ENCODE results near the gene RASA1. TPM values are rescaled to one million over a fixed set of nuclear protein-coding genes. Genes with fewer than 3 reads are reported as not detected.

RASA1 gene
- total RNA-seq, 4 donors from 2014 or later, result 22.8 to 37.7 (median 30.3) TPM

DNA sequence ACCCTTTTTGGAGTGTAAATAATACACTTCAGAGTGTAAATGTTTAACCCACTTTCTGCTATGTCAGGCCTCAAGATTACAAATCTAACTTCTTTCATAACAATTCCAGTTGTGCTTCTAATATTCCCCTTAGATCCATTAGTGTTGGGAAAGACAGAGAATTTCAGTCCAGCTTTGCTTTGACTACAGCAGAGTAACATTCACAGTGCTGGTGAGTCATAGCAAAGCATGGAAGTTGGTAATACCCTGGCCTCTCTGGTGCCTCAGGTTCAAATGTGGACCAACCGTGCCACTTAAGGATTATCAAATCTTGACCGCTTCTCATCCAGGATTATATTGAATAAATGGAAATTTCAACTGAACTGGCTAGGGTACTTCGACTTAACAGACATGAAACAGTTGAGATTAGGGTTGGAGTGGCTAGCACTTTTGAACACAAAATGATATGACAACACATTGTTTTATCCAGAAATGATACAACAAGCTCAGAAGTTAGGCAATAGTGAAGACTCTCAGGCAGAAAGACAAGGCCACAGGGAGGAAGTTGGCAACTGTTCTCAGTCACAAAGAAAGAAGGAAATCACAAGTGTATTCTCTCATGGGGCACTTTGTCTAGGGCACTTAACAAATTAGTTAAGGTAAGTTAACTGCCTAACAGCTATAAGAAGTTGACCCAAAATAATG is 24.4 kb upstream of the RASA1 start:
- ATAC-seq (ENCODE audit: low FRiP score) (peak; percentile 61), DNase-seq (ENCODE audit: low spot score) (no peak)
- TF ChIP-seq, protein P1, sequence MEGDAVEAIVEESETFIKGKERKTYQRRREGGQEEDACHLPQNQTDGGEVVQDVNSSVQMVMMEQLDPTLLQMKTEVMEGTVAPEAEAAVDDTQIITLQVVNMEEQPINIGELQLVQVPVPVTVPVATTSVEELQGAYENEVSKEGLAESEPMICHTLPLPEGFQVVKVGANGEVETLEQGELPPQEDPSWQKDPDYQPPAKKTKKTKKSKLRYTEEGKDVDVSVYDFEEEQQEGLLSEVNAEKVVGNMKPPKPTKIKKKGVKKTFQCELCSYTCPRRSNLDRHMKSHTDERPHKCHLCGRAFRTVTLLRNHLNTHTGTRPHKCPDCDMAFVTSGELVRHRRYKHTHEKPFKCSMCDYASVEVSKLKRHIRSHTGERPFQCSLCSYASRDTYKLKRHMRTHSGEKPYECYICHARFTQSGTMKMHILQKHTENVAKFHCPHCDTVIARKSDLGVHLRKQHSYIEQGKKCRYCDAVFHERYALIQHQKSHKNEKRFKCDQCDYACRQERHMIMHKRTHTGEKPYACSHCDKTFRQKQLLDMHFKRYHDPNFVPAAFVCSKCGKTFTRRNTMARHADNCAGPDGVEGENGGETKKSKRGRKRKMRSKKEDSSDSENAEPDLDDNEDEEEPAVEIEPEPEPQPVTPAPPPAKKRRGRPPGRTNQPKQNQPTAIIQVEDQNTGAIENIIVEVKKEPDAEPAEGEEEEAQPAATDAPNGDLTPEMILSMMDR (IDR thresholded peaks at IDR 0.05), result no peak

DNA sequence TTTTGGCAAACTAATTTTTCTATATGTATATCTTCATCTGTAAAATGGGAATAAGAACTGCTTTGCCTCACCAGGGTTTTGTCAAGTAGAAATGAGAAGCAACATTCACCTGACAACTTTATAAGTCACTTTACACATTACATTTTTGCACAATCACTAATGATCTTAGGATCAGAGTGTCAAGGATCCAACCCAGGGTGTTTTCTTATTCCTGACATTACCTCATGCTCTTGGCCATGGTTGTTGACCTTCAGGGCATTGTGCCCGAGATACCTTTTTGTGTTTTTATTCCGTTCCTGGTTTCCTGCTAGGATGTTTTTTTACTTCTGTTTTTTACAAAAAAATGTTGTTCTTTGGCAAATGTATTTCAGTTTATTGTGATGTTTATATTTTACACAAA is 22.2 kb upstream of the RASA1 start:
- DNase-seq (ENCODE audit: low spot score) (no peak), ATAC-seq (ENCODE audit: low FRiP score) (no peak)
- TF ChIP-seq, protein P1 (IDR thresholded peaks at IDR 0.05), result no peak

DNA sequence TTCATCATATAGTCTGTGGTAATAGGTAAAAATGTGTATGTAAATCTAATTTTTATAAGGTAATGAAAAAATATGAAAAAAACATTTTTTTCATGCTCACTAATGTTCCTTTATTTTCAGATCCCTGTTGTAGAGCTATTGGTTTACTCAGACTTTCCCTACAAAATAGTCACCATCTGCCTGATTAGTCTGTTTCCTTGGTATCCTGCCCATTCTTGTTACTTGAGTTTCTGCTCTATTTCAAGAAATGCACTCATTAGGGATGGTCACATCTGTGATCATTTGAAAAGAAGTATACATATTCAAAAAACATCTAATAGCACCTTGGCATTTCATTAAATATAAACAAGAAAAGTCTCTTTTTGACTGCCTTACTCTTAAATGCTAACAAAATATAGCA is 21.6 kb upstream of the RASA1 start:
- DNase-seq (ENCODE audit: low spot score) (no peak), ATAC-seq (ENCODE audit: low FRiP score) (no peak)
- TF ChIP-seq, protein P1 (IDR thresholded peaks at IDR 0.05), result no peak

DNA sequence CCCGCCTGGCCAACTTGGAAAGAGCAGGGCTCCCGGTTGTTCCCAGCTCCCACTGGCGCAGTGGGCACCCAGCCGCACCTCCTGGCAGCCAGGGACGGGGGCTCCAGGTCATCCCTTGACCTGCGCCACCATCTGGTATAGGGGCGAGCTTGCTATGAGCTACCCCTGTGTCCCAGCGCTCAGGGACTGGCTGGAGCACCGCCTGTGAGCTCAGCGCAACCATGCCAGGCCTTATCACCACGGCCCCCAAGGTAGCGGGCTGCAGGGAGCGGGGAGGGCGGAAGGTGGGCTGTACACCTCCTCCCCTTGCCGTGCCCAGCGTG is 15.4 kb upstream of the RASA1 start:
- TF ChIP-seq, protein P1 (IDR thresholded peaks at IDR 0.05), result no peak
- ATAC-seq (ENCODE audit: low FRiP score), result no peak
- DNase-seq (ENCODE audit: low spot score), result no peak

DNA sequence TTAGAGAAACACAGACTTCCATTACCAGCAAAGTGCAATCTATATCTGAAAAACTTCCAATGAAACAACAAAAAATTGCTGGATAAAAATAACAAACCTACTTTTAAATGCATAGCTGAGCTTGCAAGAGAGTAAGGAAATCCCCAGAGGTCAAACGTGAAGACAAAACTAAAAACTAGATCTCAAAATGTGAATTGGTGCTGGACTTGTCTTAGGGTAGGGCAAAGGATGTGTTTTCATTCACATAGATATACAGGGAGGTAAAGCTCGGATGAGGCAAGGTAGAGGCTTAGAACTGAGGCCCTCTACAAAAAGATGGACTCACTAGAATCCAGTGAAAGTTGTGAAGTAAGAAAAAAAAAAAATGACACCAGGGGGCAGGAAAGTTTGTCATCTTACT is 13.6 kb upstream of the RASA1 start:
- ATAC-seq (ENCODE audit: low FRiP score) (no peak), DNase-seq (ENCODE audit: low spot score) (no peak)
- TF ChIP-seq, protein P1 (IDR thresholded peaks at IDR 0.05), result no peak

DNA sequence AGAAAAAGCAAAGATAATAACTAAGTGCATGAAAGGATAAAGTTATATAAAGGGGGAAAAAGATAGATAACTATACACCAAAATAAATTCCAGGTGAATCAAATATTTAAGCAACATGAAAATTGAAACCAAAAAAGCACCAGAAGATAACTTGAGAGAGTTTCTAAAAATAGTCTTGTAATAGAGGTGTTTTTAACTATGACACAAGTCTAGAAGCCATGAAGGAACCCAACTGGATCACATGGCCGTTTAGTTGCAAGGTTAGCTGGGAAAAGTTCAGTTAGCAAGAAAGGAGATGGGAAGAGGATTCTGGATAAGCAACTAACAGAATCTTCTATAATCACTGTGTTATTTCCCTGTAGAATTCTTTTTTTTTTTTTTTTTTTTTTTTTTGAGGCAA is 9.2 kb upstream of the RASA1 start:
- no peak for DNase-seq (ENCODE audit: low spot score)
- TF ChIP-seq, protein P1 (IDR thresholded peaks at IDR 0.05), result no peak

DNA sequence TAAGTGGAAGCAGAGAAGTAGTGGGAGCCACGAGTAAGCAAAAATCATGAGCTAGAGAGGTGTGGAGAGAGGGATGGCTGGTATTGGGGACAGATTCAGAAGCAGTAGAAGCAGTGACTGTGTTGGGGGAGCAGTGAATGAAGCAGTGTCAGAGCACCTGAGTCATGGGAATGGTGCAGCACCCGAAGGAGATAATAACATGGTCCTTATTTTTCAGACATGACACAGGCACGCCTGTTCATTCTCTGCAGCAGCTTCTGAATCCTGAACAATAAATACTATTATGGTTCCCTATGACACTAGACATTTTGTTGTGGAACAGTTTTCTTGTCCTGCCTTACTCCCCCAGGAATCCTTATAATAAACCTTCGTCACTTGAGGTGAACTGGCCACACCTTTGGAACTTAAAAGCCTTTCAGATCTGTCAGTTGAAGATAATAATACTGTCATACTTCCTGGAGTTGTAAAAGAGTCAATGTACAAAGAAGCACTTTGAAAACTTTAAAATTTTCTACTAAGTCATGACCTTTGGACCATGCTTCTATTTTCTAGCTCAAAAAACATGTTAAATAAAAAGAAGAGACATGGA is 7.0 kb upstream of the RASA1 start:
- DNase-seq (ENCODE audit: low spot score) (no peak), ATAC-seq (ENCODE audit: low FRiP score) (no peak)
- TF ChIP-seq, protein P1 (IDR thresholded peaks at IDR 0.05), result no peak

More for the DNA sequence above, 9.2 kb upstream of the RASA1 start:
- ATAC-seq (ENCODE audit: low FRiP score), result no peak

All from omental fat pad (tissue), 4 donors.